Endothelial cell of umbilical vein (primary cell): Measurements from ENCODE around the gene FRS3. TPM values are rescaled to one million over a fixed set of nuclear protein-coding genes. Genes with fewer than 3 reads are reported as not detected.

Experiments
- BruUV-seq: library from RNA; stranded (reverse); fragments of 400-500 nt; replicated peaks from 2 replicates; lab custom pipeline; 2021; lab: Mats Ljungman, UMichigan
- CTCF ChIA-PET: fragments of 300-600, 350-600 bp; sonication (Branson Sonifier 250); formaldehyde crosslinking; loops from one replicate; lab custom pipeline; 2021; ENCODE audit warnings: antibody characterized with exemption, inconsistent platforms; lab: Charles Lee
- POLR2A ChIA-PET: fragments of 300-600, 350-600 bp; sonication (Branson Sonifier 250); formaldehyde crosslinking; loops from one replicate; lab custom pipeline; 2021; ENCODE audit warnings: antibody characterized with exemption, inconsistent platforms; lab: Charles Lee
- DNase-seq: peaks from one replicate; pipeline ENCODE4 v3.0.0-alpha.2; 2011; ENCODE audit warnings: low read depth, low spot score
- FAIRE-seq: peaks from 2 replicates; lab custom pipeline; 2011; peaks lifted over from hg19 to GRCh38; lab: Jason Lieb, UNC
- H2AFZ ChIP-seq: 2 replicates; pipeline ENCODE4 v1.6.0; 2012; ENCODE audit warnings: low read depth, low read length, control low read depth, inconsistent platforms
- H3K27ac ChIP-seq: 2 replicates; pipeline ENCODE4 v1.5.1; 2011; ENCODE audit warnings: low read depth, mild to moderate bottlenecking, control low read depth, low read length, moderate library complexity; ENCODE audit not compliant: insufficient read depth
- H3K27me3 ChIP-seq, 2 experiments: 2 replicates each; pipeline versions ENCODE4 v1.6.0 to v1.6.1; 2011; ENCODE audit warnings: low read length in 2 of 2, mixed read lengths in 1 of 2; ENCODE audit not compliant: control insufficient read depth in 2 of 2, insufficient read depth in 2 of 2
- H3K36me3 ChIP-seq, 2 experiments: 2 replicates in 1 of 2; 3 replicates in 1 of 2; pipeline ENCODE4 v1.5.1; 2011; ENCODE audit warnings: low read length in 2 of 2, mild to moderate bottlenecking in 1 of 2, moderate library complexity in 1 of 2; ENCODE audit not compliant: control insufficient read depth in 2 of 2, insufficient read depth in 2 of 2; ENCODE audit errors: extremely low read depth in 1 of 2
- H3K4me1 ChIP-seq: 3 replicates; pipeline ENCODE4 v1.5.1; 2011; ENCODE audit warnings: mild to moderate bottlenecking, low read length; ENCODE audit not compliant: control insufficient read depth, insufficient read depth; ENCODE audit errors: extremely low read depth
- H3K4me2 ChIP-seq: 2 replicates; pipeline ENCODE4 v1.6.1; 2011; ENCODE audit warnings: low read length, control low read depth, mixed read lengths; ENCODE audit not compliant: insufficient read depth
- H3K4me3 ChIP-seq, 3 experiments: fragments of 200-600 bp in 1 of 3; sonication (generic), shearing (Covaris generic) in 1 of 3; replicated peaks in 1 of 3; 2 replicates each; pipeline ENCODE4 v1.5.1; 2011 to 2016; ENCODE audit warnings: control low read depth in 3 of 3, low read length in 3 of 3, mild to moderate bottlenecking in 2 of 3, inconsistent platforms in 1 of 3, low read depth in 1 of 3, moderate library complexity in 1 of 3; ENCODE audit not compliant: insufficient read depth in 1 of 3
- H3K79me2 ChIP-seq: 2 replicates; pipeline ENCODE4 v1.6.0; 2012; ENCODE audit warnings: low read length, inconsistent platforms; ENCODE audit not compliant: control insufficient read depth, insufficient read depth
- H3K9ac ChIP-seq: replicated peaks from 2 replicates; pipeline ENCODE3; 2011; ENCODE audit warnings: low read length, control low read depth; ENCODE audit not compliant: insufficient read depth; ENCODE audit errors: extremely low read depth
- H3K9me1 ChIP-seq: replicated peaks from 3 replicates; pipeline ENCODE4 v1.6.0; 2011; ENCODE audit warnings: mild to moderate bottlenecking, low read length; ENCODE audit not compliant: control insufficient read depth, insufficient read depth; ENCODE audit errors: extremely low read depth
- H3K9me3 ChIP-seq: replicated peaks from 2 replicates; pipeline ENCODE4 v1.5.1; 2012; ENCODE audit warnings: low read length, inconsistent platforms; ENCODE audit not compliant: control insufficient read depth, insufficient read depth
- H4K20me1 ChIP-seq: replicated peaks from 2 replicates; pipeline ENCODE3; 2011; ENCODE audit warnings: mild to moderate bottlenecking, low read length; ENCODE audit not compliant: control insufficient read depth, insufficient read depth; ENCODE audit errors: extremely low read depth
- CTCF ChIP-seq, 2 donors: IDR thresholded peaks; 1 replicate in 1 of 2; 2 replicates in 1 of 2; pipeline ENCODE4 v1.5.1; 2011; ENCODE audit warnings: low read length in 2 of 2, mild to moderate bottlenecking in 2 of 2, moderate library complexity in 2 of 2, control low read depth in 1 of 2, inconsistent platforms in 1 of 2, low read depth in 1 of 2; ENCODE audit not compliant: insufficient read depth in 1 of 2; ENCODE audit errors: extremely low read depth in 1 of 2
- EZH2 ChIP-seq: IDR thresholded peaks from 2 replicates; pipeline ENCODE4 v1.6.1; 2012; ENCODE audit warnings: borderline replicate concordance, low read depth, mild to moderate bottlenecking, moderate library complexity, low read length, inconsistent platforms; ENCODE audit not compliant: severe bottlenecking
- FOS ChIP-seq: IDR thresholded peaks from 2 replicates; pipeline ENCODE4 v1.6.1; 2011; ENCODE audit warnings: mild to moderate bottlenecking, low read length, moderate library complexity, borderline replicate concordance; ENCODE audit not compliant: insufficient read depth
- GATA2 ChIP-seq: IDR thresholded peaks from 2 replicates; pipeline ENCODE4 v1.7.0; 2011; ENCODE audit warnings: low read depth, mild to moderate bottlenecking, moderate library complexity, mixed read lengths, low read length; ENCODE audit not compliant: insufficient read length, insufficient read depth
- JUN ChIP-seq: IDR thresholded peaks from 2 replicates; pipeline ENCODE4 v1.6.1; 2011; ENCODE audit warnings: borderline replicate concordance, low read depth; ENCODE audit not compliant: insufficient read length, insufficient read depth
- MAX ChIP-seq: IDR thresholded peaks from 2 replicates; pipeline ENCODE4 v1.6.1; 2011; ENCODE audit not compliant: insufficient read depth, insufficient read length
- MYC ChIP-seq: IDR thresholded peaks from one replicate; pipeline ENCODE4 v1.6.1; 2011; ENCODE audit warnings: mild to moderate bottlenecking, low read depth, low read length
- POLR2A ChIP-seq: IDR thresholded peaks from 2 replicates; pipeline ENCODE4 v1.6.1; 2012; ENCODE audit warnings: low read depth, mild to moderate bottlenecking, control low read depth, low read length
- POLR2AphosphoS5 ChIP-seq: IDR thresholded peaks from 2 replicates; pipeline ENCODE4 v1.6.1; 2012; ENCODE audit warnings: low read depth, mild to moderate bottlenecking, control low read depth, low read length, moderate library complexity; ENCODE audit not compliant: insufficient read depth
- dilution Hi-C: fragments of 300-500 bp; cut with MboI; formaldehyde crosslinking; loops from one replicate; pipeline ENCODE4 v1.15.0; 2019; ENCODE audit warnings: low sequenced_read_pairs; ENCODE audit not compliant: extremely low pct_ligation_motif_present
- intact Hi-C: fragments of 100-400 bp; cut with micrococcal nuclease; formaldehyde crosslinking; loops from one replicate; pipeline ENCODE4 v1.10.0; 2022
- polyA plus RNA-seq, 4 experiments: library from polyadenylated mRNA; depleted of rRNA in 3 of 4; stranded (reverse) in 3 of 4; unstranded in 1 of 4; fragments of >200 nt; gene quantifications; 2 replicates each; pipeline versions ENCODE4 v1.2.1 to v1.2.3, GENCODE V29; 2011 to 2012; ENCODE audit warnings: missing spikeins in 1 of 4
- total RNA-seq: library from RNA; stranded (reverse); gene quantifications from 2 replicates; pipeline ENCODE4 v1.2.3, GENCODE V29; 2021

FRS3 gene
- total and polyA plus RNA-seq, 2 donors (not counting 3 experiments of a cell fraction or from before 2014, with no cell fraction given): 5.2 to 5.3 TPM

GRCh38 chr6:41826343-41827022 is 46.8 kb upstream of the FRS3 start:
- dilution Hi-C loops (no loop called here), intact Hi-C loops (no loop called here)
- no peaks in the 10 kb centered on the region for H3K9me1 ChIP-seq
- no peak overlapping the region for H3K27ac ChIP-seq
- H3K9ac ChIP-seq: no peak overlapping the region
- H3K36me3 ChIP-seq: no peaks in the 10 kb centered on the region
- no peaks in the 10 kb centered on the region for H3K27me3 ChIP-seq
- BruUV-seq: no TSS peak
- no peaks in the 10 kb centered on the region for H4K20me1 ChIP-seq
- ChIA-PET POLR2A (no interaction called here), CTCF (interaction anchor here (1.3 kb wide), 1 partner anchor 25 kb away, joined by 3 read pairs; no protein-coding TSS in a partner anchor)
- no peaks in the 10 kb centered on the region for H3K79me2 ChIP-seq
- TF ChIP-seq POLR2A (no peak), FOS (no peak), POLR2AphosphoS5 (no peak), JUN (no peak)
- no peaks in the 10 kb centered on the region for H3K9me3 ChIP-seq
- H3K4me1 ChIP-seq: peaks cover 14% of the 10 kb centered on the region
- DNase-seq: no peak
- no peak overlapping the region for H3K4me3 ChIP-seq
- H3K4me2 ChIP-seq: no peak overlapping the region
- no peak overlapping the region for H2AFZ ChIP-seq
- FAIRE-seq: no peak

- ChIA-PET POLR2A (no interaction called here), CTCF (interaction anchor here (0.5 to 2.5 kb wide), 8 partner anchors 11 to 220 kb away, joined by 3 to 8 read pairs (median 4); partner anchors contain the start of genes BYSL, MED20 and TOMM6)
- DNase-seq (peak; percentile 95), FAIRE-seq (peak; percentile 94)
- Histone ChIP-seq H3K36me3 (no peaks in the 10 kb centered on the region), H3K4me3 (peak overlapping the region in 1 of 3 experiments; percentile 8), H4K20me1 (no peaks in the 10 kb centered on the region), H3K9ac (no peak overlapping the region), H2AFZ (peak overlapping the region; percentile 20), H3K27ac (peak overlapping the region; percentile 6), H3K9me1 (no peaks in the 10 kb centered on the region), H3K4me1 (peaks cover 14% of the 10 kb centered on the region), H3K27me3 (no peaks in the 10 kb centered on the region), H3K79me2 (no peaks in the 10 kb centered on the region), H3K9me3 (no peaks in the 10 kb centered on the region), H3K4me2 (peak overlapping the region; percentile 83)
- dilution Hi-C loops: no loop called here
- intact Hi-C loops: loop anchor here (1.0 kb wide), 1 partner anchor 38 kb away; the partner anchor contains the start of gene TOMM6
- no peak for TF ChIP-seq EZH2
- peak; percentile 37 for TF ChIP-seq JUN
- no peak for TF ChIP-seq MAX
- no peak for TF ChIP-seq GATA2
- TF ChIP-seq CTCF (IDR thresholded peaks at IDR 0.05; ENCODE audit: extremely low read depth in 1 of 2, insufficient read depth in 1 of 2, low read depth in 1 of 2, low read length in 2 of 2): no peak
- TF ChIP-seq MYC: no peak
- peak; percentile 25 for TF ChIP-seq POLR2A
- peak; percentile 74 for TF ChIP-seq FOS
- no peak for TF ChIP-seq POLR2AphosphoS5
- no TSS peak for BruUV-seq
These were observed 45.2 kb upstream of the FRS3 start for GRCh38 chr6:41824571-41825569.
